GM10266 (cell line): ENCODE measurements around the gene CTNNBIP1.

Experiments
- DNase-seq: peaks from one replicate; pipeline ENCODE4 v3.0.0; 2012; ENCODE audit errors: extremely low spot score
- CTCF ChIP-seq: IDR thresholded peaks from 2 replicates; pipeline ENCODE4 v1.5.1; 2012; ENCODE audit warnings: mild to moderate bottlenecking, low read depth; ENCODE audit not compliant: control insufficient read depth, insufficient read depth; ENCODE audit errors: missing control alignments

CTNNBIP1 gene

GRCh38 chr1:9822490-9822889, 87.6 kb downstream of the CTNNBIP1 start:
- no peak for DNase-seq
- no peak for TF ChIP-seq CTCF

- no peak for DNase-seq
- no peak for TF ChIP-seq CTCF
These were observed 88.4 kb downstream of the CTNNBIP1 start for GRCh38 chr1:9821710-9822109.

- TF ChIP-seq CTCF: no peak
These were observed 89.5 kb downstream of the CTNNBIP1 start for GRCh38 chr1:9820521-9820920.

GRCh38 chr1:9817734-9818133, 92.3 kb downstream of the CTNNBIP1 start:
- no peak for TF ChIP-seq CTCF
- DNase-seq: no peak

More at GRCh38 chr1:9820521-9820920, 89.5 kb downstream of the CTNNBIP1 start:
- DNase-seq: no peak

GRCh38 chr1:9816199-9816598, 93.9 kb downstream of the CTNNBIP1 start:
- DNase-seq: no peak
- TF ChIP-seq CTCF: no peak

GRCh38 chr1:9815150-9815549, 94.9 kb downstream of the CTNNBIP1 start:
- DNase-seq: no peak
- TF ChIP-seq CTCF: no peak

- DNase-seq: no peak
- TF ChIP-seq CTCF: no peak
These were observed 95.5 kb downstream of the CTNNBIP1 start for GRCh38 chr1:9814619-9815018.
